Fibroblast of villous mesenchyme (primary cell): ENCODE data around the gene ARID1A. TPM values are rescaled to one million over a fixed set of nuclear protein-coding genes. Genes with fewer than 3 reads are reported as not detected.

ENCODE experiments used
- DNase-seq: peaks from one replicate; pipeline ENCODE4 v3.0.0-alpha.2; 2010; ENCODE audit warnings: low read depth
- H3K4me3 ChIP-seq: 2 replicates; pipeline ENCODE4 v1.5.1; 2011; ENCODE audit warnings: low read depth, mild to moderate bottlenecking, low read length
- CTCF ChIP-seq: IDR thresholded peaks from 2 replicates; pipeline ENCODE4 v1.5.1; 2012; ENCODE audit warnings: low read depth, mild to moderate bottlenecking, low read length; ENCODE audit not compliant: insufficient read depth
- total RNA-seq: library from RNA; depleted of rRNA; stranded (reverse); fragments of >200 nt; gene quantifications from 2 replicates; pipeline ENCODE4 v1.2.3, GENCODE V29; 2012

ARID1A gene
- total RNA-seq, 1 donor, result 31.1 TPM

GRCh38 chr1:26739329-26739914 lies 43.6 kb downstream of the ARID1A start:
- no peak for TF ChIP-seq CTCF
- H3K4me3 ChIP-seq, result no peak overlapping the region
- DNase-seq, result no peak

- no peak for DNase-seq
- TF ChIP-seq CTCF, result no peak
- no peak overlapping the region for H3K4me3 ChIP-seq
These were observed 44.3 kb downstream of the ARID1A start for GRCh38 chr1:26740023-26740634.

- DNase-seq, result no peak
- TF ChIP-seq CTCF, result no peak
- H3K4me3 ChIP-seq, result no peak overlapping the region
These were observed 45.1 kb downstream of the ARID1A start for GRCh38 chr1:26740952-26741351.

- TF ChIP-seq CTCF, result no peak
- no peak for DNase-seq
- H3K4me3 ChIP-seq, result no peak overlapping the region
These were observed 47.7 kb downstream of the ARID1A start for GRCh38 chr1:26743426-26744059.

GRCh38 chr1:26744075-26744959 lies 48.5 kb downstream of the ARID1A start:
- TF ChIP-seq CTCF, result no peak
- DNase-seq, result peak; percentile 88
- no peak overlapping the region for H3K4me3 ChIP-seq

GRCh38 chr1:26745191-26745590 lies 49.4 kb downstream of the ARID1A start:
- no peak overlapping the region for H3K4me3 ChIP-seq
- DNase-seq, result peak; percentile 42
- no peak for TF ChIP-seq CTCF
